NCI-H1092 (cell line): ENCODE results near the gene MAG.

Experiments used
- DNase-seq: peaks from one replicate; lab custom pipeline; 2025; lab: John Stamatoyannopoulos, UW

Gene MAG

GRCh38 chr19:35265126-35265899 lies 26.6 kb upstream of the MAG start:
- DNase-seq, result no peak

DNA sequence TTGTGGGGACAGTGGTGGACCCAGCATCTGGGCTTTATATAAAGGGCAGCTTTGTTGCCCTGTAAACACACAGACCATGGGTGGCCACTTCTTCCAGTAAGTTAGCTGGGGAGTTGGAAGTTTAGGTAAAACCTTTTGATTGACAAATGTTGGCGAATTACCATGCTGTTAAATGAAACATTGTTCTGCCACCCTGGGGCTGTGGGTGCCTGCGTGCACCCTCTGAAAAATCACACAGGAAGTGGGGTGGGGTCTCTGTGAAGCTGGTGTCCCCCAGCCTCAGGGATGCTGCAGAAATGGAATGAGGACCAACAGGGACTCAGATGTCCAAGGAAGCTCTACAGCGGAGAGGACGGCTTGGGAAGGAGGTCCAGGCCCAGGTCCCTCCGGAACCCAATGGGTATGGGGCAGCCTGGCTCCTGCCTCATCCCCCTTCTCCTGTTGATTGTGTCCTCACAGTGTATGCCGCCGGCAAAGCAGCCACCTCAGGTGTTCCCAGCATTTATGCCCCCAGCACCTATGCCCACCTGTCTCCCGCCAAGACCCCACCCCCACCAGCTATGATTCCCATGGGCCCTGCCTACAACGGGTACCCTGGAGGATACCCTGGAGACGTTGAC lies 26.0 kb upstream of the MAG start:
- no peak for DNase-seq

DNA sequence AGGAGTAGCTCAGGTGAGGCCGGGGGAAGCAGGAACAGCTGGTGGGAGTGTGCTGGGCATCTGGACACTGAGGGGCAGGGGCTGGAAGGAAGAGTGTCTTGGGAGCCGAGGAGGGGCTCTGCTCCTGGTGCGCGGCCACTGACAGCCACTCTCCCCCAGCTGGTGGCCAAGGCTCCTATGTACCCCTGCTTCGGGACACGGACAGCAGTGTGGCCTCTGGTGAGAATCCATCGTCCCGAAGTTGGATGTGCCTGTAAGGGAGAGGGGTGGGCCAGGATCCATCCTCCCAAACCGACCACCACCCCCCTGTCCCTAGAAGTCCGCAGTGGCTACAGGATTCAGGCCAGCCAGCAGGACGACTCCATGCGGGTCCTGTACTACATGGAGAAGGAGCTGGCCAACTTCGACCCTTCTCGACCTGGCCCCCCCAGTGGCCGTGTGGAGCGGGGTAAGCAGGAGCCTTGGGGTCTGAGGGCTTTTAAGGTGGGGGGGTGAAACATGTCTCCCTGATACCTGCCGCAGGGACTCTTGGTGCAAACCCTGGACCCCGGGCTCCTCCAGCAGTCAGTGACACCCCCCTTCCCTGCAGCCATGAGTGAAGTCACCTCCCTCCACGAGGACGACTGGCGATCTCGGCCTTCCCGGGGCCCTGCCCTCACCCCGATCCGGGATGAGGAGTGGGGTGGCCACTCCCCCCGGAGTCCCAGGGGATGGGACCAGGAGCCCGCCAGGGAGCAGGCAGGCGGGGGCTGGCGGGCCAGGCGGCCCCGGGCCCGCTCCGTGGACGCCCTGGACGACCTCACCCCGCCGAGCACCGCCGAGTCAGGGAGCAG lies 25.2 kb upstream of the MAG start:
- no peak for DNase-seq

GRCh38 chr19:35267353-35267817 lies 24.6 kb upstream of the MAG start:
- DNase-seq, result peak; percentile 11

GRCh38 chr19:35267818-35268535 lies 24.0 kb upstream of the MAG start:
- peak; percentile 46 for DNase-seq

GRCh38 chr19:35268536-35269437 lies 23.2 kb upstream of the MAG start, which contains the start of gene USF2:
Gene USF2, plus strand, starts transcription at chr19:35268962. Its CDS starts 140 bp downstream, at chr19:35269102.
- DNase-seq, result peak; percentile 29

DNA sequence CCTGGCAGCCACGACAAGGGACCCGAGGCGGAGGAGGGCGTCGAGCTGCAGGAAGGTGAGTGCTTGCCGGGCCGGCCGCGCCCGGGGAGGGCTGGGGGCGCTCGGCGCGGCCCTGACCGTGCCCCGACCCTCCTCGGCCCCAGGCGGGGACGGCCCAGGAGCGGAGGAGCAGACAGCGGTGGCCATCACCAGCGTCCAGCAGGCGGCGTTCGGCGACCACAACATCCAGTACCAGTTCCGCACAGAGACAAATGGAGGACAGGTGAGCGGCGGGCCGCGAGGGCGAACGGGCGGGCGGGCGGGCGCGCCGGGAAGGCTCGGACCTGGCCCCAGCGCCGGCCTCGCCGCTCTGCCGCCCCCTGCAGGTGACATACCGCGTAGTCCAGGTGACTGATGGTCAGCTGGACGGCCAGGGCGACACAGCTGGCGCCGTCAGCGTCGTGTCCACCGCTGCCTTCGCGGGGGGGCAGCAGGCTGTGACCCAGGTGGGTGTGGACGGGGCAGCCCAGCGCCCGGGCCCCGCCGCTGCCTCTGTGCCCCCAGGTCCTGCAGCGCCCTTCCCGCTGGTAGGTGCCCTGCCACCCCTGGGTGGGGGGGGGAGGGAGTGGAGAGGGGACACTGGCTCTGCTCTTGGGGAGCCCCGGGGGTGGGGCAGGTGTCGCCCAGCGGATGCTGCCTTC lies 22.4 kb upstream of the MAG start:
- peak; percentile 42 for DNase-seq

- DNase-seq, result no peak
Observed at GRCh38 chr19:35270381-35270811, 21.6 kb upstream of the MAG start.

GRCh38 chr19:35271546-35271945 lies 20.4 kb upstream of the MAG start:
- no peak for DNase-seq

DNA sequence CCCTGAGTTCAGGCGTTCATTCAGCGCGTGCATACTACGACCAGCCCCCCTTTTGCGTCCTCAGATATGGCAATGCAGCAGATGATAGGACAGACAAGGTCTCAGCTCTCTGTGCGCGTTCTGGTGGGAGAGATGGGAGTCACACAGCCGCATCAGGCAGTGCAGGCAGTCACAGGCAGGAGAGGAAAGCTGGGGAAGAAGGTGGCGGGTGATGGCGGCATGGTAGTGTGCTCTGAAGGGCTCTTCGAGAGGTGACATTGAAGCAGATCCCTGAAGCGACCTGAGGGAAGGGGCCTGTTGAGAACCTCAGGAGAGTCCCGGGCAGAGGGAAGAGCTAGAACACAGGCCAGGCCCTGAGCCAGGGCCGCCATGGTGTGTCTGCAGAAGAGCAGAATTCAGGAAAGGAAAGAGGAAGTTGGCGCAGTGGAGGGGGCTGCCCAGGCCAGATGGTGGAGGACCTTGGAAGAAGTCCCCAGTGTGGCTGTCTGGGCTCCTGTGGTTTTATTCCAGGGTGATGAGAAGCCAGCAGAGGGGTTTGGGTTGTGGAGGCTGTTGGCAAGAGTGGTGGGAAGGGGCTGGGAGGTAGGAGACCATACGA lies 19.7 kb upstream of the MAG start:
- DNase-seq, result no peak

DNA sequence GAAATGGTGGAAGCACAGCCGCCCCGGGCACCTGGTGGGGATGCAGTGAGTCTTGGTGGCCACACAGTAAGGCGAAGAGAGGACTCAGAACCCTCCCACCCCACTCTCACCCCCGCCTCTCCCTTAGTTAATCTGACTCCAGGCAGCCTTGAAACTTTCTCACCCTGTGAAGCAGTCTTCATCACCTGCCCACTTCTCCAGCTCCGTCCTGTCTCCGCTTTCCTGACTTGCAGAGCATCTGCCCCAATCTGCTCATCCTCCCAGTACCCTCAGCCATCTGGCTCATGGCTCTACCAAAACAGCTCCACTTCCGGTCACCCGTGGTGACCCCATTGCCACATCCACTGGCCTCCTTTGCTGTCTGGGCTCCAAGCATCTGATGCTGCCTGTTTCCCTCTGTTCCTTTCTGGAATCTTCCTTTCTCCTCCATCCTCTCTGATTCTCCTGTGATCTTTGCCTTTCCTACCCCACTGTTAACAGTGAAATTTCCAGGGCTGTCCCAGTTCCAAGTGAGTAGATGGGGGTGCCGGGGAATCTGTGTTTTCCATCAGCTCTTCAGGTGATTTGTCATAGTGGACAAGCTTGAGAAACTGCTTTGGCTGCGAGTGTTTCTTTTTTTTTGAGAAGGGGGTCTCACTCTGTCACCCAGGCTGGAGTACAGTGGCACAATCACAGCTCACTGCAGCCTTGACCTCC lies 18.9 kb upstream of the MAG start:
- DNase-seq, result no peak

DNA sequence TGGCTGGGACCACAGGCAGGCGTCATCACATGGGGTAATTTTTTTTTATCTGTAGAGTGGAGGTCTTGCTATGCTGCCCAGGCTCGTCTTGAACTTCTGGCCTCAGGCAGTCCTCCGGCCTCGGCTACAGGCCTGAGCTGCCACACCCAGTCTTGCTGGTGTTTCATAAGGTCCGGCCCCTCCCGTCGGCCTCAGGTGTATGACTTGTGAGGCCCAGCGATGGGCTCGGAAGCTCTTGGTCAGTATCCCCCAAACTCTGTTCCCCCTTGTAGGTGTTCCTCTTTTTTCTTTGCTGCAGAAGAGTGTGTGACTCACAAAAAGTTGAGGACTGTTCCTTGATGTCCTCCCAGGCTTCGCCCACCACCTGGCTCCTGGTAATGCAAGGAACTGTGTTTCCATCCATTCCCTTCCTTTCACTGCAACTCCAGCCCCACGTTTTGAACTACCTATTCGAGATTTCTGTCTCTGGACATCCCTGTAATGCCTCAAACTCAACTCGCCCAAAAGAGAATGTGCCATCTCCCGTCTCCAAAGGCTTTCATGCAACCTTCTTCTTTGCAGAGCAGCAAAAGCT lies 18.2 kb upstream of the MAG start:
- no peak for DNase-seq

GRCh38 chr19:35274323-35274722 lies 17.6 kb upstream of the MAG start:
- no peak for DNase-seq

GRCh38 chr19:35276706-35277281 lies 15.2 kb upstream of the MAG start:
- DNase-seq, result no peak

DNA sequence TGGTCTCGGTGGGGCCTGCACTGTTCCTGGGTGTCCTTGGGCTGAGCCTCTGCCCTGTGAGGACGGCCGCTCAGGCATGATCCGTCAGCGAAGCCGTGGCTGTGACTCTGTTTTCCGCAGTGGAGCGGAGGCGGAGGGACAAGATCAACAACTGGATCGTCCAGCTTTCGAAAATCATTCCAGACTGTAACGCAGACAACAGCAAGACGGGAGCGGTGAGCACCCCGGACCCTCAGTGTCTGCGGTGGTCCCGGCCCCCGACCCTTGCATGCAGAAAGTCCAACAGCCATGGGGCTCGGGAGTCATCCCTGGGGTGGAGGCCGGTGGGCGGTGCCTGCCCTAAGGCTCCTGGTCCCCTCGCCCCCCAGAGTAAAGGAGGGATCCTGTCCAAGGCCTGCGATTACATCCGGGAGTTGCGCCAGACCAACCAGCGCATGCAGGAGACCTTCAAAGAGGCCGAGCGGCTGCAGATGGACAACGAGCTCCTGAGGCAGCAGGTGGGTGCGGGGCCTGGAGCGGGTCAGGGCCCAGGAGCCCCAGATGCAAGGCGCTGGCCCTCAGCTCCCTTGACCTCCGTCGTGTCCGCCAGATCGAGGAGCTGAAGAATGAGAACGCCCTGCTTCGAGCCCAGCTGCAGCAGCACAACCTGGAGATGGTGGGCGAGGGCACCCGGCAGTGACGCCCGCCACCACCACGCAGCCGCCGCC lies 13.2 kb upstream of the MAG start:
- no peak for DNase-seq

DNA sequence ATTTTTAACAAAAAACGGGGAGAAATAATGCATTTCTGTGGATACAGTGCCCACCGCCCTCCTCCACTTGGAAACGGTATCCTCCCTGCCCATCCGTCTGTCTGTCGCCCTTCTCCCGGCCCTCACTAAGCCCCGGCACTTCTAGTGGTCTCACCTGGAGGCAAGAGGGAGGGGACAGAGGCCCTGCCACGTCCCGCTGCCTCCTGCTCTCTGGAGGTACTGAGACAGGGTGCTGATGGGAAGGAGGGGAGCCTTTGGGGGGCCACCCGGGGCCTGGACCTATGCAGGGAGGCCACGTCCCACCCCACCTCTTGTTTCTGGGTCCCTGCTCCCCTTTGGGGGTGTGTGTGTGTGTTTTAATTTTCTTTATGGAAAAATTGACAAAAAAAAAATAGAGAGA lies 12.6 kb upstream of the MAG start:
- no peak for DNase-seq

GRCh38 chr19:35279985-35280821 lies 11.8 kb upstream of the MAG start:
- DNase-seq, result no peak
